GM19467 (cell line): Measurements from ENCODE around the gene ADK.
"Not testable (repeated sequence)": the region's sequence is repeated elsewhere in the genome, so short reads cannot be mapped to it uniquely, and the experiment has no call there.

Source experiments
- ATAC-seq: cut with Tn5 transposase; IDR thresholded peaks from one replicate; pipeline ENCODE4 v1.9.1; 2021; ENCODE audit warnings: mild to moderate bottlenecking, moderate library complexity; ENCODE audit not compliant: unreplicated experiment

ADK gene

GRCh38 chr10:74140553-74140952 is 10.5 kb upstream of the ADK start:
- no peak for ATAC-seq

GRCh38 chr10:74145133-74145532 is 5.9 kb upstream of the ADK start:
- no peak for ATAC-seq

GRCh38 chr10:74146980-74147379 is 4.0 kb upstream of the ADK start:
- ATAC-seq = not testable (repeated sequence)

- peak; percentile 33 for ATAC-seq
Measured at GRCh38 chr10:74150204-74150989, 624 bp upstream of the ADK start, which contains the start of gene AP3M1. Gene AP3M1, minus strand, starts transcription at chr10:74150828. Its CDS starts 12,449 bp downstream, at chr10:74138379.

GRCh38 chr10:74151879-74152722 is 1.1 kb downstream of the ADK start:
- ATAC-seq = no peak

- ATAC-seq = no peak
Measured at GRCh38 chr10:74153123-74153522, 2.1 kb downstream of the ADK start.

- no peak for ATAC-seq
Measured at GRCh38 chr10:74153676-74154075, 2.7 kb downstream of the ADK start.

GRCh38 chr10:74156919-74157289 is 5.9 kb downstream of the ADK start:
- no peak for ATAC-seq

- ATAC-seq = no peak
Measured at GRCh38 chr10:74160013-74160412, 9.0 kb downstream of the ADK start.

- no peak for ATAC-seq
Measured at GRCh38 chr10:74163319-74164068, 12.5 kb downstream of the ADK start.

GRCh38 chr10:74164716-74165529 is 13.9 kb downstream of the ADK start:
- no peak for ATAC-seq

- no peak for ATAC-seq
Measured at GRCh38 chr10:74165530-74165901, 14.5 kb downstream of the ADK start.

GRCh38 chr10:74167443-74167842 is 16.4 kb downstream of the ADK start:
- ATAC-seq = no peak

- ATAC-seq = no peak
Measured at GRCh38 chr10:74171625-74172024, 20.6 kb downstream of the ADK start.

- ATAC-seq = no peak
Measured at GRCh38 chr10:74174521-74174920, 23.5 kb downstream of the ADK start.

GRCh38 chr10:74175510-74176379 is 24.7 kb downstream of the ADK start:
- no peak for ATAC-seq

- peak; percentile 86 for ATAC-seq
Measured at GRCh38 chr10:74176380-74177139, 25.5 kb downstream of the ADK start.

GRCh38 chr10:74177140-74177677 is 26.2 kb downstream of the ADK start:
- ATAC-seq = peak; percentile 11
